Measurements from ENCODE around the gene ASCL2. TPM values are rescaled to one million over a fixed set of nuclear protein-coding genes. Genes with fewer than 3 reads are reported as not detected.

The ASCL2 gene
- total and polyA plus RNA-seq, 2 donors (not counting 3 experiments of a cell fraction or from before 2014, with no cell fraction given), result not detected

- Histone ChIP-seq H3K27ac (ENCODE audit: insufficient read depth, low read depth, low read length) (no peak overlapping the region), H3K4me2 (ENCODE audit: insufficient read depth, low read length) (no peak overlapping the region), H3K9me1 (replicated peaks; ENCODE audit: control insufficient read depth, extremely low read depth, insufficient read depth, low read length) (no peaks in the 10 kb centered on the region), H4K20me1 (replicated peaks; ENCODE audit: control insufficient read depth, extremely low read depth, insufficient read depth, low read length) (no peaks in the 10 kb centered on the region), H2AFZ (ENCODE audit: low read depth, low read length) (no peak overlapping the region), H3K4me3 (replicated peaks in 1 of 3; ENCODE audit: insufficient read depth in 1 of 3, low read depth in 1 of 3, low read length in 3 of 3) (no peak overlapping the region), H3K79me2 (ENCODE audit: control insufficient read depth, insufficient read depth, low read length) (no peaks in the 10 kb centered on the region), H3K27me3 (ENCODE audit: control insufficient read depth in 2 of 2, insufficient read depth in 2 of 2, low read length in 2 of 2) (no peaks in the 10 kb centered on the region), H3K4me1 (ENCODE audit: control insufficient read depth, extremely low read depth, insufficient read depth, low read length) (peaks cover 7% of the 10 kb centered on the region), H3K9ac (replicated peaks; ENCODE audit: extremely low read depth, insufficient read depth, low read length) (no peak overlapping the region), H3K9me3 (replicated peaks; ENCODE audit: control insufficient read depth, insufficient read depth, low read length) (no peaks in the 10 kb centered on the region), H3K36me3 (ENCODE audit: control insufficient read depth in 2 of 2, extremely low read depth in 1 of 2, insufficient read depth in 2 of 2, low read length in 2 of 2) (no peaks in the 10 kb centered on the region)
- no peak for DNase-seq (ENCODE audit: low read depth, low spot score)
- POLR2A ChIA-PET, result no interaction called here
- no TSS peak for BruUV-seq (replicated peaks)
- FAIRE-seq, result no peak
- CTCF ChIA-PET, result interaction anchor here (4.6 kb wide), 1 partner anchor 111 kb away, joined by 48 read pairs; no protein-coding TSS in a partner anchor
- dilution Hi-C loops (cut with MboI; ENCODE audit: extremely low pct_ligation_motif_present, low sequenced_read_pairs), result no loop called here
- intact Hi-C loops (cut with micrococcal nuclease), result loop anchor here (10.0 kb wide), 1 partner anchor 576 kb away; the partner anchor contains the start of gene CDKN1C
- TF ChIP-seq JUN (IDR thresholded peaks at IDR 0.05; ENCODE audit: borderline replicate concordance, insufficient read depth, insufficient read length, low read depth) (no peak), CTCF (IDR thresholded peaks at IDR 0.05; ENCODE audit: extremely low read depth in 1 of 2, insufficient read depth in 1 of 2, low read depth in 1 of 2, low read length in 2 of 2) (no peak), POLR2AphosphoS5 (IDR thresholded peaks at IDR 0.05; ENCODE audit: insufficient read depth, low read depth, low read length) (no peak), MAX (IDR thresholded peaks at IDR 0.05; ENCODE audit: insufficient read depth, insufficient read length) (no peak), POLR2A (IDR thresholded peaks at IDR 0.05; ENCODE audit: low read depth, low read length) (no peak), MYC (IDR thresholded peaks at IDR 0.05; ENCODE audit: low read depth, low read length) (no peak), EZH2 (IDR thresholded peaks at IDR 0.05; ENCODE audit: borderline replicate concordance, low read depth, low read length, severe bottlenecking) (no peak), FOS (IDR thresholded peaks at IDR 0.05; ENCODE audit: borderline replicate concordance, insufficient read depth, low read length) (no peak), GATA2 (IDR thresholded peaks at IDR 0.05; ENCODE audit: insufficient read depth, insufficient read length, low read depth, low read length) (no peak)
These were observed 38.3 kb upstream of the ASCL2 start for GRCh38 chr11:2308713-2309112.

Measured in endothelial cell of umbilical vein (primary cell).